ENCODE measurements around the gene NGEF. TPM values are rescaled to one million over a fixed set of nuclear protein-coding genes. Genes with fewer than 3 reads are reported as not detected.

Gene NGEF
- total RNA-seq, 1 experiment from 2014 or later, result 5.4 TPM

DNA sequence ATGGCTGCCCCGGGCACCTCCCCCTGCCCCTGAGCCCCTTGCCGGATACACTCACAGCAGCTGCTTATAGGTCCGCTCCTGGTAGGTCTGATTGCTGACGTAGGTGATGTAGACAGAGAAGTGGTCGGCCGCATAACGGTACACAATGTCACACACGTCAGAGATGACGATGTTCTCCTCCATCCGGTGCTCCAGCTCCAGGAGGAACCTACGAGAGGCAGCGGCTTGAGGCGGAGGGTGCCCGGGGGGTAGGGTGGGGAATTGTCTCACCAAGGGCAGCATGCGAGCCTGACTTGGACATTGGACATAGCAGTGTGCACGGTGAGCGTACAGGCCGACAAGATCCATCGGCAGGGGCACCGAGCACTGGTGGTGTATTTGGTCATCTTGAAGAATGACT is 120.2 kb downstream of the NGEF start (continued):
- TF ChIP-seq, protein P1, sequence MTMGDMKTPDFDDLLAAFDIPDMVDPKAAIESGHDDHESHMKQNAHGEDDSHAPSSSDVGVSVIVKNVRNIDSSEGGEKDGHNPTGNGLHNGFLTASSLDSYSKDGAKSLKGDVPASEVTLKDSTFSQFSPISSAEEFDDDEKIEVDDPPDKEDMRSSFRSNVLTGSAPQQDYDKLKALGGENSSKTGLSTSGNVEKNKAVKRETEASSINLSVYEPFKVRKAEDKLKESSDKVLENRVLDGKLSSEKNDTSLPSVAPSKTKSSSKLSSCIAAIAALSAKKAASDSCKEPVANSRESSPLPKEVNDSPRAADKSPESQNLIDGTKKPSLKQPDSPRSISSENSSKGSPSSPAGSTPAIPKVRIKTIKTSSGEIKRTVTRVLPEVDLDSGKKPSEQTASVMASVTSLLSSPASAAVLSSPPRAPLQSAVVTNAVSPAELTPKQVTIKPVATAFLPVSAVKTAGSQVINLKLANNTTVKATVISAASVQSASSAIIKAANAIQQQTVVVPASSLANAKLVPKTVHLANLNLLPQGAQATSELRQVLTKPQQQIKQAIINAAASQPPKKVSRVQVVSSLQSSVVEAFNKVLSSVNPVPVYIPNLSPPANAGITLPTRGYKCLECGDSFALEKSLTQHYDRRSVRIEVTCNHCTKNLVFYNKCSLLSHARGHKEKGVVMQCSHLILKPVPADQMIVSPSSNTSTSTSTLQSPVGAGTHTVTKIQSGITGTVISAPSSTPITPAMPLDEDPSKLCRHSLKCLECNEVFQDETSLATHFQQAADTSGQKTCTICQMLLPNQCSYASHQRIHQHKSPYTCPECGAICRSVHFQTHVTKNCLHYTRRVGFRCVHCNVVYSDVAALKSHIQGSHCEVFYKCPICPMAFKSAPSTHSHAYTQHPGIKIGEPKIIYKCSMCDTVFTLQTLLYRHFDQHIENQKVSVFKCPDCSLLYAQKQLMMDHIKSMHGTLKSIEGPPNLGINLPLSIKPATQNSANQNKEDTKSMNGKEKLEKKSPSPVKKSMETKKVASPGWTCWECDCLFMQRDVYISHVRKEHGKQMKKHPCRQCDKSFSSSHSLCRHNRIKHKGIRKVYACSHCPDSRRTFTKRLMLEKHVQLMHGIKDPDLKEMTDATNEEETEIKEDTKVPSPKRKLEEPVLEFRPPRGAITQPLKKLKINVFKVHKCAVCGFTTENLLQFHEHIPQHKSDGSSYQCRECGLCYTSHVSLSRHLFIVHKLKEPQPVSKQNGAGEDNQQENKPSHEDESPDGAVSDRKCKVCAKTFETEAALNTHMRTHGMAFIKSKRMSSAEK (CRISPR knock-in tag; IDR thresholded peaks at IDR 0.05; ENCODE audit: borderline replicate concordance), result no peak
- no peak for TF ChIP-seq ZNF263 (CRISPR knock-in tag; IDR thresholded peaks at IDR 0.05; ENCODE audit: low read depth)
- TF ChIP-seq, protein P2, sequence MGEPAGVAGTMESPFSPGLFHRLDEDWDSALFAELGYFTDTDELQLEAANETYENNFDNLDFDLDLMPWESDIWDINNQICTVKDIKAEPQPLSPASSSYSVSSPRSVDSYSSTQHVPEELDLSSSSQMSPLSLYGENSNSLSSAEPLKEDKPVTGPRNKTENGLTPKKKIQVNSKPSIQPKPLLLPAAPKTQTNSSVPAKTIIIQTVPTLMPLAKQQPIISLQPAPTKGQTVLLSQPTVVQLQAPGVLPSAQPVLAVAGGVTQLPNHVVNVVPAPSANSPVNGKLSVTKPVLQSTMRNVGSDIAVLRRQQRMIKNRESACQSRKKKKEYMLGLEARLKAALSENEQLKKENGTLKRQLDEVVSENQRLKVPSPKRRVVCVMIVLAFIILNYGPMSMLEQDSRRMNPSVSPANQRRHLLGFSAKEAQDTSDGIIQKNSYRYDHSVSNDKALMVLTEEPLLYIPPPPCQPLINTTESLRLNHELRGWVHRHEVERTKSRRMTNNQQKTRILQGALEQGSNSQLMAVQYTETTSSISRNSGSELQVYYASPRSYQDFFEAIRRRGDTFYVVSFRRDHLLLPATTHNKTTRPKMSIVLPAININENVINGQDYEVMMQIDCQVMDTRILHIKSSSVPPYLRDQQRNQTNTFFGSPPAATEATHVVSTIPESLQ (CRISPR knock-in tag; IDR thresholded peaks at IDR 0.05), result no peak
- no peak for TF ChIP-seq NR2C2 (CRISPR knock-in tag; IDR thresholded peaks at IDR 0.05)

DNA sequence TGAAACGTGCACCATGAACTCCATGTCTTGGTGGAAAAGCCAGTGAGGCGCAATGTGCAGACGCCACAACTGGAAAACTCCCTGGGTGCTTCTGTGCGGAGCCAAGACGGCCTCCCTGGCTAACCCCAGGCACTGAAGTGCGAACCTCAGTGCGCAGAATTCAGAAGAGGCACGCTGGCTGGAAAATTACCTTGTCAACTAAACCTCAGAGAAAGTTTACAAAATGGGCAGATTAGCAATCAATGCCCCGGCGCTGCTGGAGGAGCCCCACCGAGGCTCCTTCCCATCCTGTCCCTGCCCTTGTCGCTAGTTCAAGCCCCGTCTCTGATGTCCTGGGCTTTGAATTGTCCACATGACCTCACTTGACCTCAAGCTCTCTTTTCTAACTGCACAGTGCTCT is 120.8 kb downstream of the NGEF start:
- H3K4me3 Mint-ChIP-seq, result no peak overlapping the region
- peaks cover 26% of the 10 kb centered on the region for H3K4me1 Mint-ChIP-seq
- peaks cover 3% of the 10 kb centered on the region; the same call in 1 of the 2 replicates for H3K27me3 Mint-ChIP-seq (ENCODE audit: low read depth)
- CTCF ChIA-PET, result no interaction called here
- DNase-seq (ENCODE audit: low spot score) (no peak), ATAC-seq (no peak)
- no peaks in the 10 kb centered on the region for H3K36me3 Mint-ChIP-seq
- POLR2A ChIA-PET, result no interaction called here
- H3K27ac Mint-ChIP-seq, result no peak overlapping the region
- H3K9me3 Mint-ChIP-seq, result no peaks in the 10 kb centered on the region
- TF ChIP-seq CREM (CRISPR knock-in tag; IDR thresholded peaks at IDR 0.05) (no peak), ZNF138 (CRISPR knock-in tag; conservative IDR thresholded peaks at IDR 0.05) (no peak), IRF2 (CRISPR knock-in tag; IDR thresholded peaks at IDR 0.05; ENCODE audit: borderline replicate concordance, low read depth) (no peak), SMAD3 (CRISPR knock-in tag; IDR thresholded peaks at IDR 0.05; ENCODE audit: borderline replicate concordance) (no peak), SMAD4 (CRISPR knock-in tag; IDR thresholded peaks at IDR 0.05) (no peak), ZNF671 (CRISPR knock-in tag; IDR thresholded peaks at IDR 0.05) (no peak), TCF7 (CRISPR knock-in tag; IDR thresholded peaks at IDR 0.05; ENCODE audit: low read depth) (no peak), ZNF396 (CRISPR knock-in tag; IDR thresholded peaks at IDR 0.05; ENCODE audit: borderline replicate concordance) (no peak)
- TF ChIP-seq, protein P3, sequence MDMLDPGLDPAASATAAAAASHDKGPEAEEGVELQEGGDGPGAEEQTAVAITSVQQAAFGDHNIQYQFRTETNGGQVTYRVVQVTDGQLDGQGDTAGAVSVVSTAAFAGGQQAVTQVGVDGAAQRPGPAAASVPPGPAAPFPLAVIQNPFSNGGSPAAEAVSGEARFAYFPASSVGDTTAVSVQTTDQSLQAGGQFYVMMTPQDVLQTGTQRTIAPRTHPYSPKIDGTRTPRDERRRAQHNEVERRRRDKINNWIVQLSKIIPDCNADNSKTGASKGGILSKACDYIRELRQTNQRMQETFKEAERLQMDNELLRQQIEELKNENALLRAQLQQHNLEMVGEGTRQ (CRISPR knock-in tag; IDR thresholded peaks at IDR 0.05), result no peak
- TF ChIP-seq, protein P4, sequence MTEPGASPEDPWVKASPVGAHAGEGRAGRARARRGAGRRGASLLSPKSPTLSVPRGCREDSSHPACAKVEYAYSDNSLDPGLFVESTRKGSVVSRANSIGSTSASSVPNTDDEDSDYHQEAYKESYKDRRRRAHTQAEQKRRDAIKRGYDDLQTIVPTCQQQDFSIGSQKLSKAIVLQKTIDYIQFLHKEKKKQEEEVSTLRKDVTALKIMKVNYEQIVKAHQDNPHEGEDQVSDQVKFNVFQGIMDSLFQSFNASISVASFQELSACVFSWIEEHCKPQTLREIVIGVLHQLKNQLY (CRISPR knock-in tag; IDR thresholded peaks at IDR 0.05), result no peak
- TF ChIP-seq, protein P5, sequence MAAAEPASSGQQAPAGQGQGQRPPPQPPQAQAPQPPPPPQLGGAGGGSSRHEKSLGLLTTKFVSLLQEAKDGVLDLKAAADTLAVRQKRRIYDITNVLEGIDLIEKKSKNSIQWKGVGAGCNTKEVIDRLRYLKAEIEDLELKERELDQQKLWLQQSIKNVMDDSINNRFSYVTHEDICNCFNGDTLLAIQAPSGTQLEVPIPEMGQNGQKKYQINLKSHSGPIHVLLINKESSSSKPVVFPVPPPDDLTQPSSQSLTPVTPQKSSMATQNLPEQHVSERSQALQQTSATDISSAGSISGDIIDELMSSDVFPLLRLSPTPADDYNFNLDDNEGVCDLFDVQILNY (CRISPR knock-in tag; IDR thresholded peaks at IDR 0.05), result no peak
- TF ChIP-seq, protein P6, sequence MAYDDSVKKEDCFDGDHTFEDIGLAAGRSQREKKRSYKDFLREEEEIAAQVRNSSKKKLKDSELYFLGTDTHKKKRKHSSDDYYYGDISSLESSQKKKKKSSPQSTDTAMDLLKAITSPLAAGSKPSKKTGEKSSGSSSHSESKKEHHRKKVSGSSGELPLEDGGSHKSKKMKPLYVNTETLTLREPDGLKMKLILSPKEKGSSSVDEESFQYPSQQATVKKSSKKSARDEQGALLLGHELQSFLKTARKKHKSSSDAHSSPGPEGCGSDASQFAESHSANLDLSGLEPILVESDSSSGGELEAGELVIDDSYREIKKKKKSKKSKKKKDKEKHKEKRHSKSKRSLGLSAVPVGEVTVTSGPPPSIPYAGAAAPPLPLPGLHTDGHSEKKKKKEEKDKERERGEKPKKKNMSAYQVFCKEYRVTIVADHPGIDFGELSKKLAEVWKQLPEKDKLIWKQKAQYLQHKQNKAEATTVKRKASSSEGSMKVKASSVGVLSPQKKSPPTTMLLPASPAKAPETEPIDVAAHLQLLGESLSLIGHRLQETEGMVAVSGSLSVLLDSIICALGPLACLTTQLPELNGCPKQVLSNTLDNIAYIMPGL (CRISPR knock-in tag; IDR thresholded peaks at IDR 0.05), result no peak
